ENCODE results near the gene FIS1. TPM values are rescaled to one million over a fixed set of nuclear protein-coding genes. Genes with fewer than 3 reads are reported as not detected.
"Not testable (repeated sequence)": the region's sequence is repeated elsewhere in the genome, so short reads cannot be mapped to it uniquely, and the experiment has no call there.

FIS1 gene
- total RNA-seq, 4 donors from 2014 or later, result 235 to 371 (median 348) TPM

DNA sequence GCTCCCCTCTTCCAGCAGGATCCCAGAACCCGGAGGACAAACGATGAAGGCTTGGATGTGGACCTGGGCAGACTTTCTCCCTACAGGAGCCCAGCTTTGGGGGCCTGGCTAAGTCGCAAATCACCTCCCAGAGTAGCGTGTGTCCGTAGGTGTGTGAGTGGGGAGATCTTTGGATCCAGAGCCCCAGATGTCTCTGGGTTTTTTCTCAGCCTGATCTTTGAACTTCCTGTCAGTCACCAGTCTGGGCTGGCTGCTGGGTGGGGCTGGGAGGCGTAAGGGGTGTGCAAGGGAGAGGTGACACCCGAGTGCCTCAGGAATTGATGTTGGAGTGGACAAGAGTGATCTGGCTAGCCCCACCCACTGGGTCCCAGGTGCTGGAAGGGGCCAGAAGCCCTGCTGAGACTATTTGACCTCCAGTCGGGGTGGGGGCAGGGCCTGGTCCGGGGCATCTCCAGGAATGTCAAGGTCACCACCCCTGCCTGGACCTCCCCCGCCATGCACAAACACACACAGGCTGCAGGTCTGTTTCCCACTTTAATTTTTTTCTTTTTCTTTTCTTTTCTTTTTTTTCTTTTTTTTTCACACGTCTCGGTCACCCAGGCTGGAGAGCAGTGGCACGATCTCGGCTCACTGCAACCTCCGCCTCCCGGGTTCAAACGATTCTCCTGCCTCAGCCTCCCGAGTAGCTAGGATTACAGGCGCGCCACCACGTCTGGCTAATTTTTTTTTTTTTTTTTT is 43.9 kb downstream of the FIS1 start, which contains the start of gene MOGAT3:
MOGAT3 (minus strand) TSS at position 175 of the 738 bp plus-strand sequence. CDS start 182 bp downstream, outside the sequence.
- WGBS, 2 donors, result 27 to 45% methylated on average over 19 to 21 of the region's 21 CpGs

DNA sequence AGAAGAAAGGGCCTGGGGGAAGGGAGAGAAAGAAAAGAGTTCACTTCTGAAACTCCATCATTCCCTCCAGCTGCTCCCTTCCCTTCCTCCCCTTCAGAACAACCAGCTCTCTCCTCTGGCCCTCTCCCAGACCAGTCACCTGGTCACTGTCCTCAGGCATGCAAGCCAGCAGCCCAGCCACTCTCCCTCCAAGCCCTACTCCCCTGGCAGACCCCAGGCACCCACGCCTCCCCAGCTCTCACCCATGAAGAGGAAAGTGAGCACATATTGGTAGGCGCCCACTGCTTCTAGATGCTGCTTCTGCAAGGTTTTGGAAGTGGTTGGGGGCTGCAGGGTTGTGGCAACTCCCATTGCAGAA is 44.4 kb downstream of the FIS1 start:
- no peaks in the 10 kb centered on the region for H3K36me3 ChIP-seq
- no peak for DNase-seq (ENCODE audit: low spot score in 2 of 2)
- peak overlapping the region in 1 of 4 donors; percentile 56 for H3K27ac ChIP-seq
- H3K4me3 ChIP-seq, result peak overlapping the region in 1 of 4 donors; percentile 9
- TF ChIP-seq, protein P1, sequence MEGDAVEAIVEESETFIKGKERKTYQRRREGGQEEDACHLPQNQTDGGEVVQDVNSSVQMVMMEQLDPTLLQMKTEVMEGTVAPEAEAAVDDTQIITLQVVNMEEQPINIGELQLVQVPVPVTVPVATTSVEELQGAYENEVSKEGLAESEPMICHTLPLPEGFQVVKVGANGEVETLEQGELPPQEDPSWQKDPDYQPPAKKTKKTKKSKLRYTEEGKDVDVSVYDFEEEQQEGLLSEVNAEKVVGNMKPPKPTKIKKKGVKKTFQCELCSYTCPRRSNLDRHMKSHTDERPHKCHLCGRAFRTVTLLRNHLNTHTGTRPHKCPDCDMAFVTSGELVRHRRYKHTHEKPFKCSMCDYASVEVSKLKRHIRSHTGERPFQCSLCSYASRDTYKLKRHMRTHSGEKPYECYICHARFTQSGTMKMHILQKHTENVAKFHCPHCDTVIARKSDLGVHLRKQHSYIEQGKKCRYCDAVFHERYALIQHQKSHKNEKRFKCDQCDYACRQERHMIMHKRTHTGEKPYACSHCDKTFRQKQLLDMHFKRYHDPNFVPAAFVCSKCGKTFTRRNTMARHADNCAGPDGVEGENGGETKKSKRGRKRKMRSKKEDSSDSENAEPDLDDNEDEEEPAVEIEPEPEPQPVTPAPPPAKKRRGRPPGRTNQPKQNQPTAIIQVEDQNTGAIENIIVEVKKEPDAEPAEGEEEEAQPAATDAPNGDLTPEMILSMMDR (IDR thresholded peaks at IDR 0.05), result no peak
- TF ChIP-seq POLR2A (IDR thresholded peaks at IDR 0.05) (no peak), EP300 (IDR thresholded peaks at IDR 0.05) (no peak)
- no peaks in the 10 kb centered on the region for H3K9me3 ChIP-seq
- H3K4me1 ChIP-seq, result peaks cover 0 to 11% (median 5%) of the 10 kb centered on the region in 4 donors
- 66 to 86% methylated on average over 2 of the region's 2 CpGs for WGBS, 2 donors
- peaks cover 2 to 60% of the 10 kb centered on the region in 2 donors for H3K27me3 ChIP-seq

More for the DNA sequence above, 43.9 kb downstream of the FIS1 start, which contains the start of gene MOGAT3:
- Histone ChIP-seq H3K36me3 (peaks cover 0 to 5% (median 0%) of the 10 kb centered on the region in 3 donors), H3K9me3 (no peaks in the 10 kb centered on the region), H3K4me3 (peak within 1 kb of the TSS in 2 of 4 donors; percentile 11 to 22), H3K4me1 (peaks cover 0 to 11% (median 5%) of the 10 kb centered on the region in 4 donors), H3K27ac (peak within 1 kb of the TSS in 1 of 4 donors; percentile 56), H3K27me3 (peaks cover 2 to 59% of the 10 kb centered on the region in 2 donors)
- TF ChIP-seq POLR2A (IDR thresholded peaks at IDR 0.05), result no peak
- TF ChIP-seq, protein P1 (IDR thresholded peaks at IDR 0.05), result no peak
- TF ChIP-seq EP300 (IDR thresholded peaks at IDR 0.05), result no peak
- DNase-seq (ENCODE audit: low spot score in 2 of 2), result no peak

- H3K9me3 ChIP-seq; H3K27ac ChIP-seq; H3K4me3 ChIP-seq; DNase-seq (ENCODE audit: low spot score in 2 of 2); H3K36me3 ChIP-seq: not testable (repeated sequence)
- peaks cover 2 to 60% of the 10 kb centered on the region in 2 donors for H3K27me3 ChIP-seq
- 88 to 91% methylated on average over 10 of the region's 10 CpGs for WGBS, 2 donors
- peaks cover 0 to 11% (median 5%) of the 10 kb centered on the region in 4 donors for H3K4me1 ChIP-seq
Measured at GRCh38 chr7:101199522-101199921, 45.4 kb downstream of the FIS1 start.

- Histone ChIP-seq H3K36me3 (no peaks in the 10 kb centered on the region), H3K27me3 (peaks cover 2 to 56% of the 10 kb centered on the region in 2 donors), H3K4me3 (no peak overlapping the region), H3K27ac (no peak overlapping the region), H3K4me1 (peaks cover 0 to 11% (median 5%) of the 10 kb centered on the region in 4 donors), H3K9me3 (no peaks in the 10 kb centered on the region)
- DNase-seq (ENCODE audit: low spot score in 2 of 2), result no peak
- TF ChIP-seq EP300 (IDR thresholded peaks at IDR 0.05) (no peak), POLR2A (IDR thresholded peaks at IDR 0.05) (no peak)
- TF ChIP-seq, protein P1 (IDR thresholded peaks at IDR 0.05), result no peak
- 69 to 70% methylated on average over 14 of the region's 14 CpGs for WGBS, 2 donors
Measured at GRCh38 chr7:101198476-101198875, 46.4 kb downstream of the FIS1 start.

GRCh38 chr7:101197991-101198390 is 46.9 kb downstream of the FIS1 start:
- no peak for TF ChIP-seq POLR2A (IDR thresholded peaks at IDR 0.05)
- Histone ChIP-seq H3K36me3 (no peaks in the 10 kb centered on the region), H3K27ac (no peak overlapping the region), H3K4me3 (no peak overlapping the region), H3K4me1 (peaks cover 0 to 11% (median 5%) of the 10 kb centered on the region in 4 donors), H3K9me3 (no peaks in the 10 kb centered on the region), H3K27me3 (peaks cover 2 to 54% of the 10 kb centered on the region in 2 donors)
- DNase-seq (ENCODE audit: low spot score in 2 of 2), result no peak
- WGBS, 2 donors, result 72 to 80% methylated on average over 21 of the region's 21 CpGs

- H3K36me3 ChIP-seq, result no peaks in the 10 kb centered on the region
- no peak overlapping the region for H3K4me3 ChIP-seq
- H3K9me3 ChIP-seq, result no peaks in the 10 kb centered on the region
- H3K27me3 ChIP-seq, result peaks cover 0 to 36% of the 10 kb centered on the region in 2 donors
- no peak overlapping the region for H3K27ac ChIP-seq
- DNase-seq (ENCODE audit: low spot score in 2 of 2), result no peak
- TF ChIP-seq EP300 (IDR thresholded peaks at IDR 0.05), result no peak
- TF ChIP-seq, protein P1 (IDR thresholded peaks at IDR 0.05), result no peak
- TF ChIP-seq POLR2A (IDR thresholded peaks at IDR 0.05), result no peak
- H3K4me1 ChIP-seq, result no peaks in the 10 kb centered on the region
- WGBS, 2 donors, result 82 to 85% methylated on average over 16 to 17 of the region's 17 CpGs
Measured at GRCh38 chr7:101195884-101196283, 49.0 kb downstream of the FIS1 start.

All from tibial nerve (tissue), 4 donors.